HG03045 (cell line): ENCODE data around the gene LIG1.

ENCODE experiments used
- ATAC-seq: cut with Tn5 transposase; IDR thresholded peaks from one replicate; pipeline ENCODE4 v1.9.1; 2021; ENCODE audit warnings: mild to moderate bottlenecking, moderate library complexity; ENCODE audit not compliant: unreplicated experiment

Gene LIG1

GRCh38 chr19:48182434-48182833, 12.3 kb upstream of the LIG1 start:
- ATAC-seq = no peak

DNA sequence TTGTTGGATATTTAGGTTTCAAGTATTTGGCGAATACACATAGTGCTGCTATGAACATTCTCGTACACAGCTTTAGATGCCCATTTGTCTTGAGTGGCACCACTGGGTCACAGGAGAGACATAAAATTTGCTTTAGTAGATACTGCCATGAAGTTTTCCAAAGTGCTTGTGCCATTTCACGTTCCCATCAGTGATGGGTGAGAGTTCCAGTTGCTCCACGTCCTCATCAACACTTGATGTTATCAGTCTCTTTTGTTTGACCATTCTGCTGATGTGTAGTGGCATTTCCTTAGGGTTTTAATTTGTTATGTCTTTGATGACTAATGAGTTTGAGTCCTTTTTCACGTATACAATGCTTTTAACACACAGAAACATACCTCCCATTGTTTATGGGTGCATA, 11.4 kb upstream of the LIG1 start:
- no peak for ATAC-seq

- no peak for ATAC-seq
These were observed 6.1 kb upstream of the LIG1 start for GRCh38 chr19:48176226-48176625.

GRCh38 chr19:48175578-48175977, 5.4 kb upstream of the LIG1 start:
- no peak for ATAC-seq

GRCh38 chr19:48174445-48175030, 4.4 kb upstream of the LIG1 start:
- ATAC-seq = no peak

DNA sequence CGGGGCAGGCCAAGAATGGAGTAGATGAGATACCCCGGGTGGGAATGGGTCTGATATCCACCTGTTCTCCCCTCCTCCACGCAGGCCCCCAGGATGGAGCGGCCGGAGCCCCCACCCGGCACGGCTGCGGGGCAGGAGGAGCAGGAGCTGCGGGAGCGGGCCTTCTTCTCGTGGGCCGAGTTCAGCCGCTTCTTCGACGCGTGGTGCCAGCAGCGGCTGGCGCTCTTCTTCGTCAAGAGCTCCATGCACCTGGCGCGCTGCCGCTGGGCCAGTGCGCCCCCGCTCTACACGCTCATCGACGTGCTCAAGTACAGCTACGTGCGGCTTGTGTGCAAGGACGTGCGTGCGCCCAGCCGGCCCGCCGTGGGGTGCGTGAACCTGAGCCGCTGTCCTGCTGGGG, 1.6 kb upstream of the LIG1 start:
- no peak for ATAC-seq

GRCh38 chr19:48170817-48171347, 738 bp upstream of the LIG1 start:
- ATAC-seq = peak; percentile 2

DNA sequence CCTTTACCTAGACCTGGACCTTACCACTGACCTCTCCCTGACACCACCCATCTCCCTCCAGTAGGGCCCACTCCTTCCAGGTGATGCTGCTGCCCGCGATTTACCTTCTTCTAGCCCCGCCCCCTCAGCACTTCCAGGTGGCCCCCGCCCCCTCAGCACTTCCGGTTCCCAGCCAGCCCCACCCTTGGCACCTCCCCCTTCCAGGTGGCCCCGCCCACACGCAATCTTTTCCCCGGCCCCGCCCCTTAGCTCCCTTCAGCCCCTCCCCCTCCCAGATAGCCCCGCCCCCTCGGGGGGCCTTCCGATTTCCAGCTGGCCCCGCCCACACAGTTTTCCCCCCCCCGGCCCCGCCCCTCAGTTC, 586 bp downstream of the LIG1 start:
- ATAC-seq = peak; percentile 2

GRCh38 chr19:48168689-48169088, 1.5 kb downstream of the LIG1 start:
- ATAC-seq = no peak

GRCh38 chr19:48158210-48158790, 11.8 kb downstream of the LIG1 start:
- no peak for ATAC-seq

- ATAC-seq = no peak
These were observed 16.1 kb downstream of the LIG1 start for GRCh38 chr19:48154003-48154402.

- ATAC-seq = no peak
These were observed 17.6 kb downstream of the LIG1 start for GRCh38 chr19:48152551-48152950.

GRCh38 chr19:48149430-48149829, 20.7 kb downstream of the LIG1 start:
- ATAC-seq = no peak

DNA sequence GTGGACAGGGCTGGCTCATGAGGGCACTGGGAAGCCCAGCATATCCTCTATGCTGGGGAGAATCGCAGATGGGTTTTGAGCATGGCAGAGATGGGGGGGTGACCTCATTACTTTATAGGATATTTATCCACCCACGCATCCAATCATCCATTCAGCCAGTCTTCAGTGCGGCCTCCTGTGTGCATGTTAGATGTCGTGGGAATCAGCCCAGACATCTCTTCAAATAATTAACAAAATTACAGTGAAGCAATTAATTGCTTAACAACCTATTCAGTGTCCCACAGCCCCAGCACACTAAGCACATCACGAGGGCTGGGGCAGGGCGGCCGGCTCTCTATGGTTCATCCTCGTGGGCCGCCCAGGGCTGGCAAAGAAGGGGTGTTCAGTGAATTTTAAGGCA, 21.6 kb downstream of the LIG1 start:
- no peak for ATAC-seq

DNA sequence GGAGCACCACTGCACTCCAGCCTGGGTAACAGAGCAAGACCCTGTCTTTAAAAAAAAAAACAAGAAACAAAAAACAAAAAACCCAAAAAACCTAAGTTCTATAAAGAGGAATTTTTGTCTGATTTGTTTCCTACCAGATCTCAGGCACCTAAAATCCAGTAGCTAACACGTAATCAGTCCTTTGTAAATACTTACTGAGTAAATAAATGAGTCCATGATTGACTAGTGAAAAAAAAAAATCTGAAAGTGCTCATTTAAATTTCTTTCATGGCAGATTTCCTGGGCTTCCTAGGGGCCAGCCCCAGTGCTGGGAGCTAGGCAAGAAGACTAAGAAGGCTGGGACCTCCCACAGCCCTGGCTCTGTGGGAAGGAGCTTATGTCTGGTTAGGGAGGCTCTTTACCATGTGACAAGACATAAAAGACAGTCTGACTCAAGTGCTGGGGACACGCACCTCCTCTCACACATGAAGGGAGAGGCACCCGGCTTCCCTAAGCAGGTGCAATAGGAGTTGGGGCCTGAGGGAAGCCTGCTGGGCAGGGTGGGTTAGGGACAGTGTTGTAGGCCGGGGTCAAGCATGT, 22.5 kb downstream of the LIG1 start:
- ATAC-seq = no peak

DNA sequence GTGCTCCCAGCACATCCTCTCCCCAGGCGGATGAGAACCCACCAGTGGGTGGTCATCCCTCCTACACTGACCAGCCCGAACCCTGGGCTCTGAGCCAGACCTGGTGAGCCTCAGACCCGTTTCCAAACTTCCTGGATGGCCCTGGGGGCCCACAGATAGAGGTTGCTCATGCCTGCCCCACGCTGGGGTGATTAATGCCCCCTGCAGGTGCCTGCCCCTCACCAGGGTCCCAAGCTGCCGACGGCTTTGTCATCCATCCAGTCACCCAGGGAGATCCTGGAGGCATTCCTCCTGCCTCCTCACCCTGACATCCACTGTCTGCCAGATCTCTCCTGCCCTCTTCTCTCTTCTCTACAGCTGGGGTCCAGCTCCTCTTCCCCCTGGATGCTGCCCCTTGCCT, 31.1 kb downstream of the LIG1 start:
- no peak for ATAC-seq

DNA sequence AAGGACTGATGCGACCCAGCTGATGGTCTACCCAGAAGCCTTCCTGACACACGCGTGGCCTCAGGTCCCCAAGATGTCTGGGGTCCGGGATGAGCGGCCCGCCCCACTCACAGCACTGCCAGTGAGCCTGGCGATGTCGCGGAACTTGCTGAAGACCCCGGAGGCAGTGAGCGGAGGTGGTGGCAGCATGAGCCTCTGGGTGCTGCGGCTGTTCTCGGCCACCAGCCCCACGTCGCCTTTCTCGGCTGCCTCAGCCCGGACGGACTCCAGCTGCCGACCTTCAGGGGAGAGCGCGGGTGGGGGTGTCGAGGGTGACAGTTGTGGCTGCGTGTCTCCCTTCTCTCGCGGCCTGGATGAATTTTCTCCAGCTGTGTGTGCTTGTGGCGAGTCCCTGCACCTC, 32.7 kb downstream of the LIG1 start:
- ATAC-seq = no peak

DNA sequence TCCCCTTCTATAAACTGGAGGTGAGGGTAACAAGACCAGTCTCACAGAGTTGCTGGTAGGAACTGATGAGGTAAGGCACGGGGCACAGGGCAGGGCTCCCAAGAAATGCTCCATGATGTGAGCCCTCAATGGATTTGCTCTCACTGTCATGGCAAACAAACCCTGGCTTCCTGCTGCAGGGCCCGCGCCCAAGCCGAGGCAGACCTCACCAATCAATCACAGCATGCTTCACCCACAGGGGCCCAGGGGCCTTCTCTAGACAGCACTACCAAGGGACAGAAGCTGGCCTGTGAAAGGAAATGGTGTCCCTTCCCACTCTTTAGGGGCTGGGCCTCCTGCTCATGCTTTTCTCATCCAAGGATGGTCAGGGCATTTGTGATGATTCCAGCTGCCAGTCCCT, 33.6 kb downstream of the LIG1 start:
- no peak for ATAC-seq

DNA sequence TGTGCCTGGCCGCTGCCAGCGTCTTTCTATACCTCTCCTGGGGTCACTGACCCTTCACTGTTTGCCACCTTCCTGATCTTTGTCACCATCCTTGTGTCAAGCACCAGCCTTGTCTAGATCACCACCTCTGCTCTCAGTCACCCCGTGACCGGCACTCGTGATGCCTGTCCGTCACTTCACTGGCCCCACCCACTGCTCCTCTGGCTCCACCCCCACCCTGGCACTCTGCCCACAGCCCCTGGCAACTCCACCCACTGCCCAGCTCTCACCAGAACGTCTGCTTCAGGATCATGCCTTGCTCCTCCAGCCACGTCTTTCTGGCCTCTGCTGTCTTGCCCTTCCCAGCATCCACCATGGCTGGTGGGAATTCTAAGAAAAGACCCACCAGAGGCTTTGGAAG, 34.7 kb downstream of the LIG1 start:
- no peak for ATAC-seq

GRCh38 chr19:48133094-48133493, 37.0 kb downstream of the LIG1 start:
- no peak for ATAC-seq

DNA sequence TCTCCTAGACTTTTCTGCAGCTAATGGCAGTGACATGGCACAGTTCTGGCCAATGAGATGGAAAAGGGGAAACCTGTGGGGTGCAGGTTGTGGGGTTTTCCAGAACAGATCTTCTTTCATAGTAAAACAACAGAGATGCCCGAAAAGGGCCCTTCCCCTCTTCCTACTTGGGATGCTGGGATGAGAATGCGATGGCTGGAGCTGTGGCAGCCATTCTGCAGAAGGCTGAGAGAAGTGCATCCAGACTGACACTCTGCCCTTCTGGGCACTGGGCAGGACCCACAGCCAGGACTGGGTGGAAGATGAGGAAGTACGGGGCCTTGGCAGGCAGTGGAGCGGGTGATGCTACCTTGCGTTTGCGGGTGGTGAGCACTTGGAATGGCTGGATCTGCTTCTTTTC, 42.6 kb downstream of the LIG1 start:
- ATAC-seq = no peak

DNA sequence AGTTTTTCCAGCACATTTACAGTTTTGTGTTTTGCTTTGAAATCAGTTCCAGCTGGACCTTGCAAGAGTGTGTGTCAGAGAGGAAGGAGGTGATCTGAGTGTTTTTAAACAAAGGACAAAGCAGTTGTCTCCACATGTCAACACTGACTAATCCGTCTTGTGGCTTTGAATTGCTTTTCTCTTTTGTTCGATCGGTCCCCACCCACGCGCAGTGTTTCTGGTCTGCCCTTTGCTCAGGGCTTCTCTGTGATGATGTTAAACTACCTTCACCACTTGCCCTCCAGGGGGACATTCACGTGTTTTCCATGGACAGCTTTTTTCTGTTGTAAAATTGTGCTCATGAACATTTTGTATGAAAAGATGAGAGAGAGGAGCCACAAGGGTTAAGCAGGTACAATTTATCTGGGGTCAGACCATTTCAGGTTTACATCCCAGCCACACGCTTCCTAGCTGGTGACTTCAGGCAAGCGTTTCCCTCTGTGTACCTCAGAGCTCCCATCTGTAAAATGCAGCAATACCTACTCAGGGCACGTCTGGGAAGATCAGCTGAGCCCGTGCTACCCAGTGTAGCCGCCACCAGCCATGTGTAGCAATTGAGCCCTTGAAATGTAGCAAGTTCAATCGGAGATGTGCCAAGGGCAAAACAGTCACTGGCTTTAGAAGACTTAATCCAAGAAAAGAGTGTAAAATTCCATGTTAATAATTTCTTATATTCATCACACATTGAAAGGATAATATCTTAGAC, 46.1 kb downstream of the LIG1 start:
- ATAC-seq = no peak
